Measurements from ENCODE around the gene PCDH15. TPM values are rescaled to one million over a fixed set of nuclear protein-coding genes. Genes with fewer than 3 reads are reported as not detected.

Gene PCDH15
- total RNA-seq, 1 donor from 2014 or later = 0.64 TPM

GRCh38 chr10:54319341-54319740 is 481.7 kb downstream of the PCDH15 start:
- Mint-ChIP-seq H3K36me3 (ENCODE audit: unreplicated experiment) (no peaks in the 10 kb centered on the region), H3K27ac (ENCODE audit: unreplicated experiment) (no peak overlapping the region), H3K9me3 (ENCODE audit: unreplicated experiment) (peaks cover 1% of the 10 kb centered on the region), H3K27me3 (ENCODE audit: unreplicated experiment) (no peaks in the 10 kb centered on the region), H3K4me3 (ENCODE audit: unreplicated experiment) (no peak overlapping the region), H3K4me1 (ENCODE audit: low read depth, unreplicated experiment) (no peaks in the 10 kb centered on the region)
- no peak for DNase-seq
- TF ChIP-seq, protein P1, sequence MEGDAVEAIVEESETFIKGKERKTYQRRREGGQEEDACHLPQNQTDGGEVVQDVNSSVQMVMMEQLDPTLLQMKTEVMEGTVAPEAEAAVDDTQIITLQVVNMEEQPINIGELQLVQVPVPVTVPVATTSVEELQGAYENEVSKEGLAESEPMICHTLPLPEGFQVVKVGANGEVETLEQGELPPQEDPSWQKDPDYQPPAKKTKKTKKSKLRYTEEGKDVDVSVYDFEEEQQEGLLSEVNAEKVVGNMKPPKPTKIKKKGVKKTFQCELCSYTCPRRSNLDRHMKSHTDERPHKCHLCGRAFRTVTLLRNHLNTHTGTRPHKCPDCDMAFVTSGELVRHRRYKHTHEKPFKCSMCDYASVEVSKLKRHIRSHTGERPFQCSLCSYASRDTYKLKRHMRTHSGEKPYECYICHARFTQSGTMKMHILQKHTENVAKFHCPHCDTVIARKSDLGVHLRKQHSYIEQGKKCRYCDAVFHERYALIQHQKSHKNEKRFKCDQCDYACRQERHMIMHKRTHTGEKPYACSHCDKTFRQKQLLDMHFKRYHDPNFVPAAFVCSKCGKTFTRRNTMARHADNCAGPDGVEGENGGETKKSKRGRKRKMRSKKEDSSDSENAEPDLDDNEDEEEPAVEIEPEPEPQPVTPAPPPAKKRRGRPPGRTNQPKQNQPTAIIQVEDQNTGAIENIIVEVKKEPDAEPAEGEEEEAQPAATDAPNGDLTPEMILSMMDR (IDR thresholded peaks at IDR 0.05; ENCODE audit: partially characterized antibody, unreplicated experiment) = no peak

DNA sequence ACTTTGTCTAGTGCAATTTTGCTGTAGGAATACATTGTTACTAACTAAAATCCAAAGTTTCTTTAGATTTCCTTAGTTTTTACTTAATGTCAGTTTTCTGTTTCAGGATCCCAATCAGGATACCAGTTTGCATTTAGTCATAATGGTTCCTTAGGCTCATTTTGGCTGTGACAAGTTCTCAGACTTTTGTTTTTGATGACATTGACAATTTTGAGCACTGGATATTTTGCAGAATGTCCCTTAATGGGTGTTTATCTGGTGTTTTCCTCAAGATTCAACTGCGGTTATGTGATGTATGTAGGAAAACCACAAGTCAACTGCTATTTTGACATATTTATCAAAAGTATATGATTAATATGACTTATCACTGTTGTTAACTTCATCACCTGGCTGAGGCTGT is 482.6 kb downstream of the PCDH15 start:
- Mint-ChIP-seq H3K4me3 (ENCODE audit: unreplicated experiment) (no peak overlapping the region), H3K27me3 (ENCODE audit: unreplicated experiment) (no peaks in the 10 kb centered on the region), H3K36me3 (ENCODE audit: unreplicated experiment) (no peaks in the 10 kb centered on the region), H3K27ac (ENCODE audit: unreplicated experiment) (no peak overlapping the region), H3K9me3 (ENCODE audit: unreplicated experiment) (peaks cover 1% of the 10 kb centered on the region), H3K4me1 (ENCODE audit: low read depth, unreplicated experiment) (no peaks in the 10 kb centered on the region)
- DNase-seq = no peak
- TF ChIP-seq, protein P1 (IDR thresholded peaks at IDR 0.05; ENCODE audit: partially characterized antibody, unreplicated experiment) = no peak

GRCh38 chr10:54314430-54314829 is 486.6 kb downstream of the PCDH15 start:
- TF ChIP-seq, protein P1 (IDR thresholded peaks at IDR 0.05; ENCODE audit: partially characterized antibody, unreplicated experiment) = no peak
- DNase-seq = no peak
- Mint-ChIP-seq H3K27me3 (ENCODE audit: unreplicated experiment) (no peaks in the 10 kb centered on the region), H3K4me1 (ENCODE audit: low read depth, unreplicated experiment) (no peaks in the 10 kb centered on the region), H3K9me3 (ENCODE audit: unreplicated experiment) (peaks cover 1% of the 10 kb centered on the region), H3K27ac (ENCODE audit: unreplicated experiment) (no peak overlapping the region), H3K36me3 (ENCODE audit: unreplicated experiment) (no peaks in the 10 kb centered on the region), H3K4me3 (ENCODE audit: unreplicated experiment) (no peak overlapping the region)

DNA sequence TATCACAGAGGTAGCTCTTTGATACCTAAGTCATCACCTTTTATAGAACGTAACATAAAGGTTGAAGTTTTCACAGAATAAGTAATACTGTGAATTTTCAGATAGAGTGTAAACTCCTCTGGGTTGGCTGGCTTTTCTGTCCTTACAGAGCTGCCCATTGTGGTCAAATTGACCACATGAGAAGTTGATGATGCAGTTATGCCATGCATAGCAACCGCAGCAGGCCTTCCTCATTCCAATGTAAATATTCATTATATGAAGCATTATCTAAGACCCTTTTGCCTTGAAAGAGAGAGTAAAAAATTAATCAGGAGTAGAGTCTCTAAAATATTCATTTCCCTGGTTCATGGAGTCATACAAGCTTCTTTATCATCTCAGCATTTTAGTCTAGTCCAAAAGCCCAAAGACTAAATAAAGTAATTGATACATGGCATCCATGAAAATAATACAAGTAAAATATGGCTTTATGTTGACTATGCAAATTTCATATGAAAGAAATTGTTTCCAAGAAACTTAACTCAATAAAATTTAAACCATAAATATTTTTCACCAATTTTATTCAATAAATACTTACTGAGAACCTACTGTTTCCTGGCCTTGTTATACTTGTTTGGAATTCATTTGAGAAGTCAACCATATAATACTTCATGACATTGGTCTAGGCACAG is 516.4 kb downstream of the PCDH15 start:
- H3K27me3 Mint-ChIP-seq (ENCODE audit: unreplicated experiment) = no peaks in the 10 kb centered on the region
- H3K4me1 Mint-ChIP-seq (ENCODE audit: low read depth, unreplicated experiment) = no peaks in the 10 kb centered on the region
- TF ChIP-seq, protein P1 (IDR thresholded peaks at IDR 0.05; ENCODE audit: partially characterized antibody, unreplicated experiment) = no peak
- no peak for DNase-seq
- no peaks in the 10 kb centered on the region for H3K9me3 Mint-ChIP-seq (ENCODE audit: unreplicated experiment)
- no peak overlapping the region for H3K27ac Mint-ChIP-seq (ENCODE audit: unreplicated experiment)
- H3K4me3 Mint-ChIP-seq (ENCODE audit: unreplicated experiment) = no peak overlapping the region
- H3K36me3 Mint-ChIP-seq (ENCODE audit: unreplicated experiment) = no peaks in the 10 kb centered on the region

- no peak for DNase-seq
- Mint-ChIP-seq H3K4me1 (ENCODE audit: low read depth, unreplicated experiment) (no peaks in the 10 kb centered on the region), H3K27ac (ENCODE audit: unreplicated experiment) (no peak overlapping the region), H3K36me3 (ENCODE audit: unreplicated experiment) (no peaks in the 10 kb centered on the region), H3K9me3 (ENCODE audit: unreplicated experiment) (no peaks in the 10 kb centered on the region), H3K4me3 (ENCODE audit: unreplicated experiment) (no peak overlapping the region), H3K27me3 (ENCODE audit: unreplicated experiment) (no peaks in the 10 kb centered on the region)
- TF ChIP-seq, protein P1 (IDR thresholded peaks at IDR 0.05; ENCODE audit: partially characterized antibody, unreplicated experiment) = no peak
These were observed 519.0 kb downstream of the PCDH15 start for GRCh38 chr10:54282012-54282411.
